GM13976 (cell line): ENCODE measurements around the gene BARX2.

Experiments
- DNase-seq: peaks from one replicate; pipeline ENCODE4 v3.0.0; 2012; ENCODE audit warnings: low spot score
- CTCF ChIP-seq: IDR thresholded peaks from 2 replicates; pipeline ENCODE4 v1.5.1; 2012; ENCODE audit warnings: borderline replicate concordance, mild to moderate bottlenecking; ENCODE audit not compliant: insufficient read depth; ENCODE audit errors: extremely low read depth, missing control alignments, control extremely low read depth
- in situ Hi-C: fragments of 300-500 bp; cut with MboI; formaldehyde crosslinking; loops from one replicate; pipeline ENCODE4 v1.12.0; 2022; ENCODE audit warnings: low sequenced_read_pairs, mixed read lengths, inconsistent platforms; ENCODE audit not compliant: unreplicated experiment

Gene BARX2

DNA sequence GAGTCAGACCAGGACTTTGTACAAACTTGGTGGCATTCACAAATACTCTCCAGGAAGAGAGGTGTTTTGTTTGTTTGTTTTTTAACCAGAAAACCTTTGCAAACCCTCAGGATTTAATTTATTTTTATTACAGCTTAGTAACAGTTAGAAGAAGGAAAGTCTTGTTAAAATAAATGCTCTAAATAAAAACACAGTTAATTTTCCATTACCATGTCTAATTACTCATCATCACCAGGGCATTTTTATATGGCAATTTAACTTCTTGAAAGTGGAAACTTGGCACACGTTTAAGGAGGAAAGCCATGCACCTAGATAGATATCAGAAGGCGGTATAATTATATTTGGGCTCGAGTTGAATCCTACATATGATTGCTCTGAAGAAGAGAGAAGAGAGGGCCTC is 7.4 kb downstream of the BARX2 start:
- TF ChIP-seq CTCF: no peak
- in situ Hi-C loops: no loop called here
- no peak for DNase-seq

DNA sequence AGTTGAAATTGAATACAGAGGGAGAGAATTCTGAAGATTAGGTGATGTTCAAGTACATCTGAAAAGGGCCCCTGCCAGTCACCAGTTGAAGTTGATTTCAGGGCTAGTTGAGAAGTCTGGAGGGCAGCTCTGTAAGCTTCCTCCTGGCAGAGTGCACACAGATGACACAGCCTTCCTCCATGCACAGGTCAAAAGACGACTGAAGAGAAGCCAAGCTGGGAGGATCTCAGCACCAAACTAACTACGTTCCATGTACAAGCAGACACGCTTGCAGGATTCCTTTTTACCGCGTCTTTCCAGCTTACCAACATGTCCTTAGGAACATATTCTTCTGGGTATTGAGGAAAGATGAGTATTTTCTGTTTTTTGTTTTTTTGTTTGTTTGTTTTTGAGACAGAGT is 7.9 kb downstream of the BARX2 start:
- no peak for TF ChIP-seq CTCF
- DNase-seq: no peak
- in situ Hi-C loops: no loop called here

- no peak for DNase-seq
- in situ Hi-C loops: no loop called here
- no peak for TF ChIP-seq CTCF
Measured at GRCh38 chr11:129384415-129384814, 8.8 kb downstream of the BARX2 start.

DNA sequence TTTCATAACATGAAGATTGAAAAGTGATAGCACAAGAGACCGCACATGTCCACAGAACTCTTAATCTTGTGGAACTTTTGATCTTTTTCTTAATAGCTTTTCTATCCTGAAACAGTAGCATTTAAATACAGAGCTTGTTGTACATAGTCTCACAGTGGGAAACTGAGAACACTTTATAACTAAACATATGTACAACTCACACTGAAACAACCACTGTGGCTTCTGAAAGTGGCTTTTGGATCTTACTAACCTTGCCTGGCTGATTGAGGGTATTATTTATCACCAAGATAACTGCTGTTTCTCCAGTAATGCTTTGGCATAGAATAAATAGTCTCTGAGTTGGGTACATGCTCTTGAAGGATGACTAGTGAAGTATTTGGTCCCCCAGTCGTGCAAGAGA is 10.2 kb downstream of the BARX2 start:
- no peak for TF ChIP-seq CTCF
- in situ Hi-C loops: no loop called here
- no peak for DNase-seq

GRCh38 chr11:129386795-129387397 is 11.2 kb downstream of the BARX2 start:
- in situ Hi-C loops: no loop called here
- TF ChIP-seq CTCF: no peak
- DNase-seq: no peak

DNA sequence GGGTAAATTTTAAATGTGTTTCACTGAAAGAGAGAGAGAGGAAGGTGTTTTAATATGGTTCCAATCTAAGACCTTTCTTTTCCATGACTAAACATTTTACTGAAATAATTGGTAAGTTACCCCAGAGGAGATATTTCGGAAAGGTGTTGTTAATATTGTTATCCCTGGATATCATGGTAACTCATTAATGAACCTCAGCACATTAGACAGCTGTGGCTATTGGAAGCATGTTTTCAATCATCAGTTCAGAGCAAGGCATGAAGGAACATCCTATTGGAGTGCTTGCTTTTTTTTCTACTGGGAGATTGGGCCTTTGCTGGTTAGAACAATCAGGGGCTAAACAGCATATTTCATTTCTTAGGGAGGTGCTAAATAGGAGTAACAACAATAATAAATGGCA is 11.8 kb downstream of the BARX2 start:
- no peak for DNase-seq
- no peak for TF ChIP-seq CTCF
- in situ Hi-C loops: no loop called here

DNA sequence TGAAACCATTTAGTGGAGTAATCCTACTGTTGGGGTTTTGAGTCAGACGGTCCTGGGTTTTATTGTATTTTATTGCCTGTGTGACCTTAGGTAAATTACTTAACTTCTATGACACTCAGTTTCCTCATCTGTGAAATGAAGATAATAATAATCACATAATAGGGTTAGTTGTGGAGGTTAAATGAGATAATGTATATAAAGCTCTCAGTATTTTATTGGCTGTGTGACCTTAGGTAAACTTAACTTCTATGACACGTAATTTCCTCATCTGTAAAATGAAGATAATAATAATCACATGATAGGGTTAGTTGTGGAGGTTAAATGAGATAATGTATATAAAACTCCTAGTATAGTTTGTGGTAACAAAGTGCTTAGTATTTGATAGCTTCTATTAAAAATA is 13.2 kb downstream of the BARX2 start:
- DNase-seq: no peak
- in situ Hi-C loops: no loop called here
- no peak for TF ChIP-seq CTCF
